Measurements from ENCODE around the gene ABLIM2.

- TF ChIP-seq, protein P1, sequence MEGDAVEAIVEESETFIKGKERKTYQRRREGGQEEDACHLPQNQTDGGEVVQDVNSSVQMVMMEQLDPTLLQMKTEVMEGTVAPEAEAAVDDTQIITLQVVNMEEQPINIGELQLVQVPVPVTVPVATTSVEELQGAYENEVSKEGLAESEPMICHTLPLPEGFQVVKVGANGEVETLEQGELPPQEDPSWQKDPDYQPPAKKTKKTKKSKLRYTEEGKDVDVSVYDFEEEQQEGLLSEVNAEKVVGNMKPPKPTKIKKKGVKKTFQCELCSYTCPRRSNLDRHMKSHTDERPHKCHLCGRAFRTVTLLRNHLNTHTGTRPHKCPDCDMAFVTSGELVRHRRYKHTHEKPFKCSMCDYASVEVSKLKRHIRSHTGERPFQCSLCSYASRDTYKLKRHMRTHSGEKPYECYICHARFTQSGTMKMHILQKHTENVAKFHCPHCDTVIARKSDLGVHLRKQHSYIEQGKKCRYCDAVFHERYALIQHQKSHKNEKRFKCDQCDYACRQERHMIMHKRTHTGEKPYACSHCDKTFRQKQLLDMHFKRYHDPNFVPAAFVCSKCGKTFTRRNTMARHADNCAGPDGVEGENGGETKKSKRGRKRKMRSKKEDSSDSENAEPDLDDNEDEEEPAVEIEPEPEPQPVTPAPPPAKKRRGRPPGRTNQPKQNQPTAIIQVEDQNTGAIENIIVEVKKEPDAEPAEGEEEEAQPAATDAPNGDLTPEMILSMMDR (IDR thresholded peaks at IDR 0.05) = no peak
- TF ChIP-seq BHLHE40 (IDR thresholded peaks at IDR 0.05; ENCODE audit: low read depth, low read length) (no peak), NR3C1 (IDR thresholded peaks at IDR 0.05) (no peak), USF2 (IDR thresholded peaks at IDR 0.05) (no peak), POLR2A (IDR thresholded peaks at IDR 0.05; ENCODE audit: low read length) (no peak), RAD21 (conservative IDR thresholded peaks at IDR 0.05 in 1 of 2, IDR thresholded peaks at IDR 0.05 in 1 of 2) (no peak), PHF8 (IDR thresholded peaks at IDR 0.05; ENCODE audit: borderline replicate concordance, low read depth) (no peak), MAX (IDR thresholded peaks at IDR 0.05) (no peak)
These were observed 85.3 kb downstream of the ABLIM2 start for GRCh38 chr4:8073206-8073863.
